HL-60 (cell line): Measurements from ENCODE around the gene ARHGAP29.

Experiments used
- GABPA ChIP-seq: IDR thresholded peaks from 2 replicates; pipeline ENCODE4 v1.6.1; 2012; ENCODE audit warnings: low read depth
- POLR2AphosphoS5 ChIP-seq: IDR thresholded peaks from 2 replicates; pipeline ENCODE4 v1.6.1; 2012; ENCODE audit warnings: low read depth
- SPI1 ChIP-seq: IDR thresholded peaks from 2 replicates; pipeline ENCODE4 v1.6.1; 2012; ENCODE audit warnings: low read depth, mild to moderate bottlenecking, borderline replicate concordance
- TF ChIP-seq, protein P1 (sequence below): IDR thresholded peaks from one replicate; pipeline ENCODE4 v1.5.1; 2011; ENCODE audit warnings: low read length, control low read depth, inconsistent platforms; ENCODE audit not compliant: insufficient read depth
- TF ChIP-seq, protein P2 (sequence below): IDR thresholded peaks from 2 replicates; pipeline ENCODE4 v1.6.1; 2012; ENCODE audit warnings: low read depth; ENCODE audit not compliant: insufficient replicate concordance

DNA sequence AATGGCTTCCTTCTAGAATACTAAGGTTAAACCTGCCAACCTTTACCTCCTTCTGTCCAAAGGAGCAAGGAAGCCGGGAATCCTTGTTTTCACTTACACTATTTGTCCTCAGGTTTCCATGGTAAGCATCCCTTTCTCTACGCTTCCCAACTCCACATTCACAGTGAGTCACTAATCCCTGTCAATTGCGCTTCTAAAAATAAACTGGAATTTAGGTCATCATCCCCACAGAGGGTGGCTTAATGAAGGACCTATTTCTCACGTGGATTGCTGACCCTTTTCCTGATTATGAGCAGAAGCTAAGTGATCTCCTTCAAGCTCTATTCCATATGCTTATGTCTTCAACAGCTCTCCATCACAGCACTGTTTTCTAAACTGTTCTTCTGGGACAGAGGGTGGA is 76.6 kb downstream of the ARHGAP29 start:
- TF ChIP-seq, protein P1, sequence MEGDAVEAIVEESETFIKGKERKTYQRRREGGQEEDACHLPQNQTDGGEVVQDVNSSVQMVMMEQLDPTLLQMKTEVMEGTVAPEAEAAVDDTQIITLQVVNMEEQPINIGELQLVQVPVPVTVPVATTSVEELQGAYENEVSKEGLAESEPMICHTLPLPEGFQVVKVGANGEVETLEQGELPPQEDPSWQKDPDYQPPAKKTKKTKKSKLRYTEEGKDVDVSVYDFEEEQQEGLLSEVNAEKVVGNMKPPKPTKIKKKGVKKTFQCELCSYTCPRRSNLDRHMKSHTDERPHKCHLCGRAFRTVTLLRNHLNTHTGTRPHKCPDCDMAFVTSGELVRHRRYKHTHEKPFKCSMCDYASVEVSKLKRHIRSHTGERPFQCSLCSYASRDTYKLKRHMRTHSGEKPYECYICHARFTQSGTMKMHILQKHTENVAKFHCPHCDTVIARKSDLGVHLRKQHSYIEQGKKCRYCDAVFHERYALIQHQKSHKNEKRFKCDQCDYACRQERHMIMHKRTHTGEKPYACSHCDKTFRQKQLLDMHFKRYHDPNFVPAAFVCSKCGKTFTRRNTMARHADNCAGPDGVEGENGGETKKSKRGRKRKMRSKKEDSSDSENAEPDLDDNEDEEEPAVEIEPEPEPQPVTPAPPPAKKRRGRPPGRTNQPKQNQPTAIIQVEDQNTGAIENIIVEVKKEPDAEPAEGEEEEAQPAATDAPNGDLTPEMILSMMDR: no peak
- TF ChIP-seq POLR2AphosphoS5 (no peak), SPI1 (no peak), GABPA (no peak)
- TF ChIP-seq, protein P2, sequence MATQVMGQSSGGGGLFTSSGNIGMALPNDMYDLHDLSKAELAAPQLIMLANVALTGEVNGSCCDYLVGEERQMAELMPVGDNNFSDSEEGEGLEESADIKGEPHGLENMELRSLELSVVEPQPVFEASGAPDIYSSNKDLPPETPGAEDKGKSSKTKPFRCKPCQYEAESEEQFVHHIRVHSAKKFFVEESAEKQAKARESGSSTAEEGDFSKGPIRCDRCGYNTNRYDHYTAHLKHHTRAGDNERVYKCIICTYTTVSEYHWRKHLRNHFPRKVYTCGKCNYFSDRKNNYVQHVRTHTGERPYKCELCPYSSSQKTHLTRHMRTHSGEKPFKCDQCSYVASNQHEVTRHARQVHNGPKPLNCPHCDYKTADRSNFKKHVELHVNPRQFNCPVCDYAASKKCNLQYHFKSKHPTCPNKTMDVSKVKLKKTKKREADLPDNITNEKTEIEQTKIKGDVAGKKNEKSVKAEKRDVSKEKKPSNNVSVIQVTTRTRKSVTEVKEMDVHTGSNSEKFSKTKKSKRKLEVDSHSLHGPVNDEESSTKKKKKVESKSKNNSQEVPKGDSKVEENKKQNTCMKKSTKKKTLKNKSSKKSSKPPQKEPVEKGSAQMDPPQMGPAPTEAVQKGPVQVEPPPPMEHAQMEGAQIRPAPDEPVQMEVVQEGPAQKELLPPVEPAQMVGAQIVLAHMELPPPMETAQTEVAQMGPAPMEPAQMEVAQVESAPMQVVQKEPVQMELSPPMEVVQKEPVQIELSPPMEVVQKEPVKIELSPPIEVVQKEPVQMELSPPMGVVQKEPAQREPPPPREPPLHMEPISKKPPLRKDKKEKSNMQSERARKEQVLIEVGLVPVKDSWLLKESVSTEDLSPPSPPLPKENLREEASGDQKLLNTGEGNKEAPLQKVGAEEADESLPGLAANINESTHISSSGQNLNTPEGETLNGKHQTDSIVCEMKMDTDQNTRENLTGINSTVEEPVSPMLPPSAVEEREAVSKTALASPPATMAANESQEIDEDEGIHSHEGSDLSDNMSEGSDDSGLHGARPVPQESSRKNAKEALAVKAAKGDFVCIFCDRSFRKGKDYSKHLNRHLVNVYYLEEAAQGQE: no peak
